Measurements from ENCODE around the gene ARHGEF37.

Gene ARHGEF37

DNA sequence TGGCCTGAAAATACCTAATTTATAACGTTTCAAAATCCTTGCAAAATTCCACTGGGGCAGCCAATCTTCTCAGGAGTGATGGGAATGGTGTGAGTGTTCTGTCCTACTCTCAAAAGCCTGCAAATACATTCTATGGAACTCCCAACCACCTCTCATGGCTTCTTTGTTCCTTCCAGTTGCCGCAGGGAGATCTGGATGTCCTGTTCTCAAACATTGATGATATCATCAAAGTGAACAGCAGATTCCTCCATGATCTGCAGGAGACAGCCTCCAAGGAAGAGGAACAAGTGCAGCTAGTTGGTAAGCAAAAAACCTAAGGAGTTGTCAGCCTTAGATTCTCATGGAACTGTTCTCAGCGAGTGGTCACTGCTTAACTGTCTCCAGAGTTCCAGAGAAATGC lies 19.6 kb downstream of the ARHGEF37 start:
- no peak overlapping the region for H3K4me3 Mint-ChIP-seq
- ATAC-seq (replicated peaks) (no peak), DNase-seq (no peak)
- peaks cover 11 to 20% of the 10 kb centered on the region in 2 donors for H3K4me1 Mint-ChIP-seq
- H3K9me3 Mint-ChIP-seq = no peaks in the 10 kb centered on the region
- no peaks in the 10 kb centered on the region for H3K27me3 Mint-ChIP-seq
- no peak overlapping the region for H3K27ac Mint-ChIP-seq
- no peaks in the 10 kb centered on the region for H3K36me3 Mint-ChIP-seq

DNA sequence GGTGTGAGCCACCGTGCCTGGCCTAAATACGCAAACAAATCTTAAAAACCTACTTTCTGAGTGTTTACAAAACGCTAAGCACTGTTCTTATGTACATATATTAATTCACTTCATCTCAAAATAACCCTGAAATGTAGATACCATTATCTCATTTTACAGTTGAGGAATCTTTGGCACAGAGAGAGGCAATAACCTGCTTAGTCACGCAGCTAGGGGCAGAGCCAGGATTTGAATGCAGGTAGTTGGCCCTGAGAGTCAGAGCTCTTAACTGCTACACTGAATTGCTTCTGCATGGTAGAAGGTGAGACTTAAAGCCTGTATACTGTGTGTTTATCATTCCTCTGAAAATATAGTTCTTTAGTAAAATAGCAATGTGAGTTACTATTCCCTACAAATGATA lies 21.9 kb downstream of the ARHGEF37 start:
- Mint-ChIP-seq H3K27me3 (no peaks in the 10 kb centered on the region), H3K36me3 (no peaks in the 10 kb centered on the region), H3K27ac (no peak overlapping the region), H3K4me3 (no peak overlapping the region), H3K9me3 (no peaks in the 10 kb centered on the region), H3K4me1 (peaks cover 12 to 13% of the 10 kb centered on the region in 2 donors)
- no peak for ATAC-seq (replicated peaks)
- no peak for DNase-seq

GRCh38 chr5:149603920-149604319 lies 22.6 kb downstream of the ARHGEF37 start:
- H3K4me1 Mint-ChIP-seq = peaks cover 8 to 11% of the 10 kb centered on the region in 2 donors
- H3K27ac Mint-ChIP-seq = no peak overlapping the region
- no peak for ATAC-seq (replicated peaks)
- no peaks in the 10 kb centered on the region for H3K27me3 Mint-ChIP-seq
- H3K36me3 Mint-ChIP-seq = no peaks in the 10 kb centered on the region
- no peak for DNase-seq
- no peak overlapping the region for H3K4me3 Mint-ChIP-seq
- no peaks in the 10 kb centered on the region for H3K9me3 Mint-ChIP-seq

DNA sequence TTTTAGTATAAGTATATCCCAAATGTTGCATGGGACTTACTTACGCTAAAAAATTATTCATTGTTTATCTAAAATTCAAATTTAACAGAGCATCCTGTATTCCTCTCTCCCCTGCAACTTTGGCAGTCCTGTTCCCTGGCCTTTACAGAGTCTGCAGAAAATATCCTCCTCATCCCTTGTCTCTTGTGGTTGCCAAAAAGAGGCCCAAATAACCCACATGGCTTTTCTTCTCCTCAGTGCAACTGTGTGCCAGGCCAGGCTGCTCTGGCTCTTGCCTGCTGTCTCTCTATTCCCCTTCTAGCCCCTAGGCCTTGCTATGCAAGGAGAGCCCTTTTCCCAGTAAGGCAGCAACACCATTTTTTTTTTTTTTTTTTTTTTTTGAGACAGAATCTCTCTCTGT lies 23.0 kb downstream of the ARHGEF37 start:
- Mint-ChIP-seq H3K27me3 (no peaks in the 10 kb centered on the region), H3K4me1 (peaks cover 8 to 11% of the 10 kb centered on the region in 2 donors), H3K36me3 (no peaks in the 10 kb centered on the region), H3K27ac (no peak overlapping the region), H3K9me3 (no peaks in the 10 kb centered on the region), H3K4me3 (no peak overlapping the region)
- ATAC-seq (replicated peaks) (no peak), DNase-seq (no peak)

DNA sequence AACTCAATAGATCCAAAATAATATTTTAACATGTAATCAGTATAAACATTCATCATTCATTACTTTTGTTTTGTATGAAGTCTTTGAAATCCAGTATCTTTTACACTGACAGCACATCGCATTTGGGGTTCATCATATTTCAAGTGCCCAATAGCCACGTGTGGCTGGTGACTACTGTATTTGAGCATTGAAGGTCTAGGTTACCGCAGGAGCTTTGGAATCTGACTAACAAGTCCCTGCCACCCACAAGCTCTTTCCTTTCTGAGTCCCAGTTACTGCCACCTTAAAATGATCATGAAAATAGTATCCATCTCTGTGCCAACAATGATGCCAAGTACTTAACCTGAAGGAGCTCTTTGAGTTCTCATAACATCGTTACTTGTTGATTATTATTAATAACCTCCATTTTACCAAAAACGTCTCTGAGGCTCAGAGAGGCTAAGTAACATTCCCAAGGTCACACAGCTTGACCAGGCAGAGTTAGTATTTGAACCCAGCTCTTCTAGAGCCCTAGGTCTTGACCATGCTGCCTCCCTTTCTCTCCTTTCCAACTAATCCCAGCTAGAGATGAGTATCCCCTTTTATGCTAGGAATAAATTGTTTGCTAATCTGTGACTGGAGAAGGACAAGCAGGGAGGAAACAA lies 24.2 kb downstream of the ARHGEF37 start:
- H3K36me3 Mint-ChIP-seq = no peaks in the 10 kb centered on the region
- H3K9me3 Mint-ChIP-seq = no peaks in the 10 kb centered on the region
- peaks cover 8 to 11% of the 10 kb centered on the region in 2 donors for H3K4me1 Mint-ChIP-seq
- DNase-seq (no peak), ATAC-seq (replicated peaks) (no peak)
- no peak overlapping the region for H3K27ac Mint-ChIP-seq
- H3K27me3 Mint-ChIP-seq = no peaks in the 10 kb centered on the region
- H3K4me3 Mint-ChIP-seq = no peak overlapping the region

GRCh38 chr5:149605998-149606724 lies 24.9 kb downstream of the ARHGEF37 start:
- Mint-ChIP-seq H3K27me3 (no peaks in the 10 kb centered on the region), H3K27ac (no peak overlapping the region), H3K4me3 (no peak overlapping the region), H3K9me3 (no peaks in the 10 kb centered on the region), H3K36me3 (no peaks in the 10 kb centered on the region), H3K4me1 (peaks cover 8 to 11% of the 10 kb centered on the region in 2 donors)
- ATAC-seq (replicated peaks) (peak; percentile 50 to 72), DNase-seq (no peak)

DNA sequence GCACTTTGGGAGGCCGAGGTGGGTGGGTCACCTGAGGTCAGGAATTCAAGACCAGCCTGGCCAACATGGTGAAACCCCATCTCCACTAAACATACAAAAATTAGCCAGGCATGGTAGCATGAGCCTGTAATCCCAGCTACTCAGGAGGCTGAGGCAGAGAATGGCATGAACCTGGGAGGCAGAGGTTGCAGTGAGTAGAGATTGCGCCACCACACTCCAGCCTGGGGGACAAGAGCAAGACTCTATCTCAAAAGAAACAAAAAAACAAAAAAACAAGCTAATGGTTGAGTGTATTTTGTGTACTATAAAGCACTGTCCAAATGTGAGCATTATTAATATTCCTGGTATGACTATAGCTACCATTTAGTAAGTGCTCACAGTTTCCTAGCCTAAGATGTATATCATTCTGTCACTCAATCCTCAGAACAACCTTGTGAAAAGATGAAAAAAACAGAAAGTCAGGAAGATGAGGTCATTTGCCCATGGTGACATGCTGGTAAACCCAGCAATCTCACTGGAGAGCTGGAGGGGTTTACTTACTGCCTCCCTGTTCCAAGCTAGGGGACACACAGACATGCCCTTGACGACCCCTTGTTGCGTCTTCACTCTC lies 27.7 kb downstream of the ARHGEF37 start:
- Mint-ChIP-seq H3K27ac (no peak overlapping the region), H3K4me1 (peaks cover 8 to 11% of the 10 kb centered on the region in 2 donors), H3K36me3 (no peaks in the 10 kb centered on the region), H3K4me3 (no peak overlapping the region), H3K9me3 (no peaks in the 10 kb centered on the region), H3K27me3 (peaks cover 0 to 1% of the 10 kb centered on the region in 2 donors)
- no peak for ATAC-seq (replicated peaks)
- DNase-seq = no peak

- Mint-ChIP-seq H3K4me3 (no peak overlapping the region), H3K9me3 (no peaks in the 10 kb centered on the region), H3K27me3 (peaks cover 0 to 8% of the 10 kb centered on the region in 2 donors), H3K27ac (no peak overlapping the region), H3K4me1 (peaks cover 8 to 11% of the 10 kb centered on the region in 2 donors), H3K36me3 (no peaks in the 10 kb centered on the region)
- no peak for ATAC-seq (replicated peaks)
- DNase-seq = no peak
Observed at GRCh38 chr5:149609640-149610219, 28.4 kb downstream of the ARHGEF37 start.

DNA sequence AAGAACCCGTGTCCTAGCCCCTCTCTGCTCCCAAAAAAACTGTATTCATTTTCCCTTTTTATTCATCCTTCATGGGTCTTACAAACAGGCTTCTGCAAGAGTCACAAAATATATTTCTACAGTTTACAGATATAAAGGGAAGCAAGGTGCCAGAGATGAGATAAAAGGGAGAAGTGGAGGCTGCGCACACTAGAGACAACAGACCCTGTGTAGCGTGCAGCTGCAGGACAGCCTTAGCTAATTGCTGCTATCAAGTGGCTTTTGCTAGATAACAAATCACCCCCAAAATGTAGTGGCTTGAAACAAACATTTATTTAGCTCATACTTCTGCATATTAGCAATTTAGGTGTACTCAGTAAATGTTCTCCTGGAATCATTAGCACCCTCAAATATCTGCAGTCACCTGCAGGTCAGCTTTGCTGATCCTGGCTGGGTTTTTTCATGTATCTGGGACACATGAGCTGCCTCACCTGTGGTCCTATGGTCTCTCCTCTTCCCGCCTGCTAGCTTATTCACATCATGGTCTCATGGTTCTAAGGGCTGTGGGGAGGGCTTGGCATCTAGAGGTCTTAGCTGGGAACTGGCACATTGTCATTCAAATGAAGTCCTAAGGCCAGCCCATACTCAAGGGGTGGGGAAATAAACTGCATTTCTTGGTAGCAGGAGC lies 29.4 kb downstream of the ARHGEF37 start:
- H3K9me3 Mint-ChIP-seq = no peaks in the 10 kb centered on the region
- no peaks in the 10 kb centered on the region for H3K36me3 Mint-ChIP-seq
- no peak for ATAC-seq (replicated peaks)

GRCh38 chr5:149611326-149611725 lies 30.0 kb downstream of the ARHGEF37 start:
- ATAC-seq (replicated peaks) (no peak), DNase-seq (no peak)
- Mint-ChIP-seq H3K9me3 (no peaks in the 10 kb centered on the region), H3K36me3 (no peaks in the 10 kb centered on the region), H3K4me3 (no peak overlapping the region), H3K4me1 (peaks cover 3 to 8% of the 10 kb centered on the region in 2 donors), H3K27me3 (peaks cover 0 to 8% of the 10 kb centered on the region in 2 donors), H3K27ac (no peak overlapping the region)

More for the DNA sequence above, 29.4 kb downstream of the ARHGEF37 start:
- Mint-ChIP-seq H3K4me3 (no peak overlapping the region), H3K27me3 (peaks cover 0 to 8% of the 10 kb centered on the region in 2 donors), H3K27ac (no peak overlapping the region), H3K4me1 (peaks cover 8 to 11% of the 10 kb centered on the region in 2 donors)
- no peak for DNase-seq

GRCh38 chr5:149614034-149614907 lies 33.0 kb downstream of the ARHGEF37 start:
- H3K9me3 Mint-ChIP-seq = no peaks in the 10 kb centered on the region
- ATAC-seq (replicated peaks) (no peak), DNase-seq (no peak)
- H3K4me3 Mint-ChIP-seq = no peak overlapping the region
- H3K27me3 Mint-ChIP-seq = peaks cover 0 to 8% of the 10 kb centered on the region in 2 donors
- H3K36me3 Mint-ChIP-seq = no peaks in the 10 kb centered on the region
- peaks cover 3 to 13% of the 10 kb centered on the region in 2 donors for H3K4me1 Mint-ChIP-seq
- H3K27ac Mint-ChIP-seq = no peak overlapping the region

- H3K36me3 Mint-ChIP-seq = no peaks in the 10 kb centered on the region
- peaks cover 0 to 8% of the 10 kb centered on the region in 2 donors for H3K27me3 Mint-ChIP-seq
- peaks cover 3 to 13% of the 10 kb centered on the region in 2 donors for H3K4me1 Mint-ChIP-seq
- no peak overlapping the region for H3K27ac Mint-ChIP-seq
- no peak for ATAC-seq (replicated peaks)
- H3K4me3 Mint-ChIP-seq = no peak overlapping the region
- H3K9me3 Mint-ChIP-seq = no peaks in the 10 kb centered on the region
- no peak for DNase-seq
Observed at GRCh38 chr5:149615976-149616375, 34.7 kb downstream of the ARHGEF37 start.

DNA sequence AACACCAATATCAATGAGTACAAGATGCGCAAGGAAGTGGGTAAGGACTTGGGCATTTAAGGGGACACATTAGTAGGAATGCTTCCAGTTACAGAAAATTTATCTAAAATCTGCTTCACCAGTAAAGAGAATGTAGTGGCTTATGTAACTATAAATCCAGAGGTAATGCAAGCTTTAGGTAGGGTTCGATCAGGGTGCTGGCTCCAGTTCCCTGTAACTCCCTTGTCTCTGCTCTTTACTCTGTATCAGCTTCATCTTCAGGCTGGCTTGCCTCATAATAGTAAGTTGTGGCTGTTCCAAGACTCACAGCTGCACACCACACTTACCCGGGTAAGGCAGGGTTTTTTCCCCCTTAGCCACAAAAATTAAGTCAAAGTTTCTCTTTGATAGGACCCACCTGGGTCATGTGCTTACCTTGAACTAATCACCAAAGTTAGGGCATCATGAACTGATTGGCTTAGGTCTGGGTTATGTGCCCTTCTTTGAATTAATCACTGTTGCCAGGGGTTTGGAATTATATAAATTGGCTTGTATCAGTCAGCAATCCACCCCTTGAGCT lies 35.5 kb downstream of the ARHGEF37 start:
- ATAC-seq (replicated peaks) (peak; percentile 64 to 71), DNase-seq (no peak)
- no peak overlapping the region for H3K27ac Mint-ChIP-seq
- no peaks in the 10 kb centered on the region for H3K9me3 Mint-ChIP-seq
- H3K4me1 Mint-ChIP-seq = peaks cover 3 to 13% of the 10 kb centered on the region in 2 donors
- no peaks in the 10 kb centered on the region for H3K36me3 Mint-ChIP-seq
- H3K4me3 Mint-ChIP-seq = no peak overlapping the region
- H3K27me3 Mint-ChIP-seq = peaks cover 0 to 8% of the 10 kb centered on the region in 2 donors
